Heart left ventricle (tissue), 16 donors: ENCODE measurements around the gene INPP5D. TPM values are rescaled to one million over a fixed set of nuclear protein-coding genes. Genes with fewer than 3 reads are reported as not detected.

Experiments used
- ATAC-seq, 4 donors: fragments of 200-7000 bp; cut with Tn5 transposase; one replicate each; pipeline ENCODE4 v1.9.1; 2020 to 2022; ENCODE audit warnings: moderate library complexity in 4 of 4, mild to moderate bottlenecking in 3 of 4, moderate number of reproducible peaks in 1 of 4
- DNase-seq, 5 donors: peaks; one replicate each; pipeline ENCODE4 v3.0.0-alpha.2; 2020
- H3K27ac ChIP-seq, 12 donors: fragments of 200-600 bp; sonication (generic) in 4 of 12; one replicate each; pipeline versions ENCODE4 v1.5.0 to v1.8.0; 2016 to 2022; ENCODE audit warnings: mild to moderate bottlenecking in 2 of 12
- H3K27me3 ChIP-seq, 9 donors: fragments of 200-600 bp; sonication (generic) in 2 of 9; one replicate each; pipeline versions ENCODE4 v1.5.1 to v1.8.0; 2016 to 2022; ENCODE audit warnings: mild to moderate bottlenecking in 3 of 9
- H3K36me3 ChIP-seq, 9 donors: fragments of 200-600 bp; sonication (generic) in 2 of 9; one replicate each; pipeline versions ENCODE4 v1.5.0 to v1.8.0; 2018 to 2022; ENCODE audit warnings: mild to moderate bottlenecking in 2 of 9
- H3K4me1 ChIP-seq, 12 donors: fragments of 200-600 bp; sonication (generic) in 4 of 12; one replicate each; pipeline versions ENCODE4 v1.5.0 to v1.8.0; 2016 to 2022; ENCODE audit warnings: mild to moderate bottlenecking in 3 of 12
- H3K4me3 ChIP-seq, 12 donors: fragments of 200-600 bp; sonication (generic) in 4 of 12; one replicate each; pipeline versions ENCODE4 v1.5.0 to v1.8.0; 2017 to 2022; ENCODE audit warnings: mild to moderate bottlenecking in 9 of 12, moderate library complexity in 4 of 12
- H3K9me3 ChIP-seq, 12 donors: fragments of 200-600 bp; sonication (generic) in 4 of 12; one replicate each; pipeline versions ENCODE4 v1.5.0 to v1.8.0; 2016 to 2022; ENCODE audit warnings: mild to moderate bottlenecking in 1 of 12
- POLR2A ChIP-seq, 2 donors: fragments of 450-650 bp; IDR thresholded peaks; one replicate each; pipeline ENCODE4 v1.6.1; 2017; ENCODE audit warnings: antibody characterized with exemption in 2 of 2, mild to moderate bottlenecking in 2 of 2, moderate library complexity in 2 of 2
- WGBS, 4 donors: extraction: QIAGEN DNeasy Blood & Tissue Kit in 2 of 4; methylation state at CpG; one replicate each; pipeline versions ENCODE4 v1.1.5 to v1.1.7; 2013 to 2018; 5-methylcytosine and 5-hydroxymethylcytosine counted together
- intact Hi-C, 10 donors: fragments of 100-400 bp; cut with DNase I; formaldehyde crosslinking; loops; one replicate each; pipeline versions ENCODE4 v1.11.1 to v1.14.2; 2022
- polyA plus RNA-seq, 2 donors: library from polyadenylated mRNA; stranded (reverse); fragments of 200-250 nt; gene quantifications; one replicate each; pipeline ENCODE4 v1.2.3, GENCODE V29; 2013
- total RNA-seq, 9 donors: library from RNA; depleted of rRNA in 2 of 9; stranded (reverse); fragments of >200 nt in 2 of 9; fragmentation: NEBNext Ultra II Directional in 3 of 9; extraction: Animal tissue kit (Norgen Biotek cat#: 25700) in 3 of 9; gene quantifications; one replicate each; pipeline versions ENCODE4 v1.1.0 to v1.2.4, GENCODE V29; 2016 to 2023
- TF ChIP-seq, protein P1 (sequence below), 12 donors: fragments of 200-600 bp; sonication (generic) in 4 of 12; IDR thresholded peaks; one replicate each; pipeline versions ENCODE4 v1.5.0 to v1.8.0; 2018 to 2022; ENCODE audit warnings: antibody characterized with exemption in 12 of 12, mild to moderate bottlenecking in 5 of 12
- donor health status: ischemic (EF 13 %, LVEDD 7.1; RV severe dilation, severe dysfunction).
- donor health status: healthy with polysubstance abuse.
- donor health status: DM: no; HTN: yes; CAD: no.
- donor health status: DM: no; HTN: no; CAD: no.
- donor health status: ischemic (EF 25% LVEDD 6.9; RV normal size, moderate dysfunction).
- donor health status: ischemic (EF 25% LVEDD 5.7; RV mildly dilated, moderate dysfunction).
- donor health status: healthy.
- donor health status: DM: yes; HTN: yes; CAD: no.
- donor health status: ischemic (EF 35%, LVEDD 5.7; RV mildly dilated, moderate dysfunction).
- donor health status: nonischemic (EF 11% LVEDD 7.7; RV severe dilation, severe dysfunction).
- donor health status: DM: yes; HTN: yes; CAD: no.
- donor health status: PGD.
- donor health status: ischemic (EF 29% LVEDD 5.4; RV normal size, mild dysfunction).
- donor health status: nonischemic (EF 23%, LVEDD 6.1; RV moderate dilation, normal function).

Gene INPP5D
- total and polyA plus RNA-seq, 11 donors: 2.8 to 29.1 (median 4.9) TPM

GRCh38 chr2:233108611-233109490 lies 48.7 kb downstream of the INPP5D start:
- DNase-seq (no peak), ATAC-seq (no peak)
- Histone ChIP-seq H3K27me3 (no peaks in the 10 kb centered on the region), H3K36me3 (no peaks in the 10 kb centered on the region), H3K4me3 (no peak overlapping the region), H3K27ac (no peak overlapping the region), H3K4me1 (peaks cover 0 to 4% (median 0%) of the 10 kb centered on the region in 12 donors), H3K9me3 (peaks cover 0 to 3% (median 0%) of the 10 kb centered on the region in 12 donors)
- 66 to 74% (median 72%) methylated on average over 10 of the region's 10 CpGs for WGBS, 4 donors
- intact Hi-C loops: no loop called here
- no peak for TF ChIP-seq POLR2A (IDR thresholded peaks at IDR 0.05)
- TF ChIP-seq, protein P1, sequence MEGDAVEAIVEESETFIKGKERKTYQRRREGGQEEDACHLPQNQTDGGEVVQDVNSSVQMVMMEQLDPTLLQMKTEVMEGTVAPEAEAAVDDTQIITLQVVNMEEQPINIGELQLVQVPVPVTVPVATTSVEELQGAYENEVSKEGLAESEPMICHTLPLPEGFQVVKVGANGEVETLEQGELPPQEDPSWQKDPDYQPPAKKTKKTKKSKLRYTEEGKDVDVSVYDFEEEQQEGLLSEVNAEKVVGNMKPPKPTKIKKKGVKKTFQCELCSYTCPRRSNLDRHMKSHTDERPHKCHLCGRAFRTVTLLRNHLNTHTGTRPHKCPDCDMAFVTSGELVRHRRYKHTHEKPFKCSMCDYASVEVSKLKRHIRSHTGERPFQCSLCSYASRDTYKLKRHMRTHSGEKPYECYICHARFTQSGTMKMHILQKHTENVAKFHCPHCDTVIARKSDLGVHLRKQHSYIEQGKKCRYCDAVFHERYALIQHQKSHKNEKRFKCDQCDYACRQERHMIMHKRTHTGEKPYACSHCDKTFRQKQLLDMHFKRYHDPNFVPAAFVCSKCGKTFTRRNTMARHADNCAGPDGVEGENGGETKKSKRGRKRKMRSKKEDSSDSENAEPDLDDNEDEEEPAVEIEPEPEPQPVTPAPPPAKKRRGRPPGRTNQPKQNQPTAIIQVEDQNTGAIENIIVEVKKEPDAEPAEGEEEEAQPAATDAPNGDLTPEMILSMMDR (IDR thresholded peaks at IDR 0.05): no peak

DNA sequence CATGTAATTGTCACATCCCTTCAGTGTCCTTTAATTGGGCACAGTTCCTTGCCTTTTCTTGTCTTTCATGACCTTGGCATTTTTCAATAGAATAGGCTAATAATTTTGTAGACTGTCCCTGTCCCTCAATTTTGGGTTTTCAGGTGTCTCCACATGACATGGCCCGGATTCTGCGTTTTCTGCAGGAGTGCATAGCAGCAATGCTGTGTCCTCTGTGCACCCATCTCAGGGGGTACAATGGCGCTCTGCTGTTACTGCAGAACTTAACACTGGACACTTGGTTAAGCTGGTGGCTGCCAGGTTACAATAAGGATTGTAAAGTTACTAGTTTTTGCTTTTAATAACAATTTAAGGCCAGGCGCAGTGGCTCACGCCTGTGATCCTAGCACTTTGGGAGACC lies 51.3 kb downstream of the INPP5D start:
- Histone ChIP-seq H3K4me3 (no peak overlapping the region), H3K36me3 (no peaks in the 10 kb centered on the region), H3K9me3 (no peaks in the 10 kb centered on the region), H3K27me3 (peaks cover 0 to 3% (median 0%) of the 10 kb centered on the region in 9 donors), H3K27ac (no peak overlapping the region), H3K4me1 (peaks cover 0 to 4% (median 0%) of the 10 kb centered on the region in 12 donors)
- WGBS, 4 donors: 95 to 97% (median 97%) methylated on average over 5 of the region's 5 CpGs
- intact Hi-C loops: loop anchor here in 1 of 10 donors (10.0 kb wide), 1 partner anchor 133 kb away; no protein-coding TSS in a partner anchor
- ATAC-seq: no peak
- no peak for DNase-seq
- TF ChIP-seq POLR2A (IDR thresholded peaks at IDR 0.05): no peak
- TF ChIP-seq, protein P1 (IDR thresholded peaks at IDR 0.05): no peak

- H3K27ac ChIP-seq: no peak overlapping the region
- ATAC-seq: no peak
- no peaks in the 10 kb centered on the region for H3K9me3 ChIP-seq
- no peaks in the 10 kb centered on the region for H3K36me3 ChIP-seq
- peaks cover 0 to 3% (median 0%) of the 10 kb centered on the region in 9 donors for H3K27me3 ChIP-seq
- 64 to 77% (median 71%) methylated on average over 4 of the region's 4 CpGs for WGBS, 4 donors
- intact Hi-C loops: loop anchor here in 1 of 10 donors (10.0 kb wide), 1 partner anchor 132 kb away; no protein-coding TSS in a partner anchor
- TF ChIP-seq, protein P1 (IDR thresholded peaks at IDR 0.05): no peak
- TF ChIP-seq POLR2A (IDR thresholded peaks at IDR 0.05): no peak
- no peak for DNase-seq
- H3K4me1 ChIP-seq: peaks cover 0 to 8% (median 0%) of the 10 kb centered on the region in 12 donors
- no peak overlapping the region for H3K4me3 ChIP-seq
Measured at GRCh38 chr2:233112329-233112728, 52.2 kb downstream of the INPP5D start.

DNA sequence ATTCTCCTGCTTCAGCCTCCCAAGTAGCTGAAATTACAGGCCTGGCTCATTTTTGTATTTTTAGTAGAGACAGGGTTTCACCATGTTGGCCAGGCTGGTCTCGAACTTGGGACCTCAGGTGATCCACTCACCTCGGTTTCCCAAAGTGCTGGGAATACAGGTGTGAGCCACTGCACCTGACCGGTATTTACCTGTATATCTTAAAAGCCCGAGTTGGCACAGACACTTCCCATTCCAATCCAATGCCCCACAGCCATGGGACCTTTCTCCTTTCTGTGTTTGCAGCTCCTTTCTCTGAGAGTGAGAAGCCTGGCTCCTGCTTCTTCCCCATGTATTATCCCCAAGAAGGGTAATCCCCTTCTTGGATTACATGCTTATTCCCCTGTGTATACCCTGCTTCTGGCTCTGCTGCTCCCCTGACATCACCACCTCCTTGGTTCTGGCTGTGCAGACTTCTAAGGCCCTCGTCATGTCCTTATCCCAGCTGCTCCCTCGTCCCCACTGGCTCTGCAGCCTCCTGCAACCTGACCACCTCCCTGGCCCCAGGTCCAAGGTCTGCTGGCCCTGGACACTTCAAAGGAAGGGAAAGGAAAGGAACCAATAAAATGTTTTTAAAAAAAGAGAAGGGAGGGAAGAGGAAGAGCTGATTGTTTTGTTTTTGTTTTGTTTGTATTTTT lies 52.8 kb downstream of the INPP5D start:
- peaks cover 0 to 3% (median 0%) of the 10 kb centered on the region in 9 donors for H3K27me3 ChIP-seq
- TF ChIP-seq, protein P1 (IDR thresholded peaks at IDR 0.05): no peak
- TF ChIP-seq POLR2A (IDR thresholded peaks at IDR 0.05): no peak
- peaks cover 0 to 3% (median 0%) of the 10 kb centered on the region in 9 donors for H3K36me3 ChIP-seq
- intact Hi-C loops: loop anchor here in 1 of 10 donors (10.0 kb wide), 1 partner anchor 132 kb away; no protein-coding TSS in a partner anchor
- ATAC-seq (no peak), DNase-seq (no peak)
- WGBS, 4 donors: 71 to 78% (median 76%) methylated on average over 6 of the region's 6 CpGs
- no peak overlapping the region for H3K4me3 ChIP-seq
- no peaks in the 10 kb centered on the region for H3K9me3 ChIP-seq
- no peak overlapping the region for H3K27ac ChIP-seq
- peaks cover 0 to 9% (median 0%) of the 10 kb centered on the region in 12 donors for H3K4me1 ChIP-seq
